22Rv1 (cell line): ENCODE data around the gene ATP5ME.
"Not testable (repeated sequence)": the region's sequence is repeated elsewhere in the genome, so short reads cannot be mapped to it uniquely, and the experiment has no call there.

ENCODE experiments used
- ZFX ChIP-seq: fragments of 450-650 bp; IDR thresholded peaks from 2 replicates; pipeline ENCODE4 v1.6.1; 2017; ENCODE audit warnings: antibody characterized with exemption, borderline replicate concordance
- TF ChIP-seq, protein P1 (sequence below): fragments of 450-650 bp; IDR thresholded peaks from 2 replicates; pipeline ENCODE4 v1.5.1; 2017; ENCODE audit warnings: mild to moderate bottlenecking

DNA sequence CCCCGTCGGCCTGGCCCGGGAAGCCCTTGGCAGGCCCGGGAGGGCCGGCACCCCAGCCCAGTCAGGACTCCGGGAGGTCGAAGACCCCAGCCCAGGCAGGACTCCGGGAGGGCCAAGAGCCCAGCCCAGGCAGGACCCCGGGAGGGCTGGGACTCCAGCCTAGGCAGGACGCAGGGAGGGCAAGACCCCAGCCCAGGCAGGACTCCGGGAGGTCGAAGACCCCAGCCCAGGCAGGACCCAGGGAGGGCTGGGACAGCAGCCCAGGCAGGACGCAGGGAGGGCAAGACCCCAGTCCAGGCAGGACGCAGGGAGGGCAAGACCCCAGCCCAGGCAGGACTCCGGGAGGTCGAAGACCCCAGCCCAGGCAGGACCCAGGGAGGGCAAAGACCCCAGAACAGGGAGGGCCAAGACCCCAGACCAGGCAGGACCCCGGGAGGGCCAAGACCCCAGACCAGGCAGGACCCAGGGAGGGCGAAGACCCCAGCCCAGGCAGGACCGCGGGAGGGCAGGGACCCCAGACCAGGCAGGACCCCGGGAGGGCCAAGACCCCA is 32.1 kb upstream of the ATP5ME start:
- TF ChIP-seq, protein P1, sequence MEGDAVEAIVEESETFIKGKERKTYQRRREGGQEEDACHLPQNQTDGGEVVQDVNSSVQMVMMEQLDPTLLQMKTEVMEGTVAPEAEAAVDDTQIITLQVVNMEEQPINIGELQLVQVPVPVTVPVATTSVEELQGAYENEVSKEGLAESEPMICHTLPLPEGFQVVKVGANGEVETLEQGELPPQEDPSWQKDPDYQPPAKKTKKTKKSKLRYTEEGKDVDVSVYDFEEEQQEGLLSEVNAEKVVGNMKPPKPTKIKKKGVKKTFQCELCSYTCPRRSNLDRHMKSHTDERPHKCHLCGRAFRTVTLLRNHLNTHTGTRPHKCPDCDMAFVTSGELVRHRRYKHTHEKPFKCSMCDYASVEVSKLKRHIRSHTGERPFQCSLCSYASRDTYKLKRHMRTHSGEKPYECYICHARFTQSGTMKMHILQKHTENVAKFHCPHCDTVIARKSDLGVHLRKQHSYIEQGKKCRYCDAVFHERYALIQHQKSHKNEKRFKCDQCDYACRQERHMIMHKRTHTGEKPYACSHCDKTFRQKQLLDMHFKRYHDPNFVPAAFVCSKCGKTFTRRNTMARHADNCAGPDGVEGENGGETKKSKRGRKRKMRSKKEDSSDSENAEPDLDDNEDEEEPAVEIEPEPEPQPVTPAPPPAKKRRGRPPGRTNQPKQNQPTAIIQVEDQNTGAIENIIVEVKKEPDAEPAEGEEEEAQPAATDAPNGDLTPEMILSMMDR: not testable (repeated sequence)
- not testable (repeated sequence) for TF ChIP-seq ZFX
